Fibroblast of mammary gland (primary cell): ENCODE measurements around the gene RAB40B.

ENCODE experiments used
- DNase-seq: peaks from one replicate; pipeline ENCODE4 v3.0.0-alpha.2; 2010; ENCODE audit warnings: low read depth
- H3K4me3 ChIP-seq: 2 replicates; pipeline ENCODE4 v1.5.1; 2011; ENCODE audit warnings: low read depth, mild to moderate bottlenecking, low read length, moderate library complexity; ENCODE audit not compliant: control insufficient read depth
- CTCF ChIP-seq: conservative IDR thresholded peaks from 2 replicates; pipeline ENCODE4 v1.5.1; 2011; ENCODE audit warnings: low read depth, low read length, inconsistent platforms; ENCODE audit not compliant: control insufficient read depth, insufficient read depth

Gene RAB40B

GRCh38 chr17:82687871-82688270 lies 10.6 kb downstream of the RAB40B start:
- no peak overlapping the region for H3K4me3 ChIP-seq
- TF ChIP-seq CTCF: no peak
- no peak for DNase-seq

- TF ChIP-seq CTCF: no peak
- DNase-seq: no peak
- H3K4me3 ChIP-seq: no peak overlapping the region
These were observed 11.1 kb downstream of the RAB40B start for GRCh38 chr17:82687375-82687861.

GRCh38 chr17:82686366-82687324 lies 11.9 kb downstream of the RAB40B start:
- H3K4me3 ChIP-seq: no peak overlapping the region
- TF ChIP-seq CTCF: no peak
- no peak for DNase-seq

- no peak overlapping the region for H3K4me3 ChIP-seq
- DNase-seq: no peak
- TF ChIP-seq CTCF: no peak
These were observed 13.2 kb downstream of the RAB40B start for GRCh38 chr17:82685291-82685690.

- no peak for TF ChIP-seq CTCF
- DNase-seq: peak; percentile 32
- no peak overlapping the region for H3K4me3 ChIP-seq
These were observed 14.2 kb downstream of the RAB40B start for GRCh38 chr17:82684228-82684841.

GRCh38 chr17:82683534-82683933 lies 15.0 kb downstream of the RAB40B start:
- no peak overlapping the region for H3K4me3 ChIP-seq
- TF ChIP-seq CTCF: no peak
- DNase-seq: no peak
